ENCODE results near the gene DGKI. TPM values are rescaled to one million over a fixed set of nuclear protein-coding genes. Genes with fewer than 3 reads are reported as not detected.

DGKI gene
- total RNA-seq, 3 donors from 2014 or later (not counting 1 experiment from before 2014, with no cell fraction given) = 0.53 TPM; not detected in 2

DNA sequence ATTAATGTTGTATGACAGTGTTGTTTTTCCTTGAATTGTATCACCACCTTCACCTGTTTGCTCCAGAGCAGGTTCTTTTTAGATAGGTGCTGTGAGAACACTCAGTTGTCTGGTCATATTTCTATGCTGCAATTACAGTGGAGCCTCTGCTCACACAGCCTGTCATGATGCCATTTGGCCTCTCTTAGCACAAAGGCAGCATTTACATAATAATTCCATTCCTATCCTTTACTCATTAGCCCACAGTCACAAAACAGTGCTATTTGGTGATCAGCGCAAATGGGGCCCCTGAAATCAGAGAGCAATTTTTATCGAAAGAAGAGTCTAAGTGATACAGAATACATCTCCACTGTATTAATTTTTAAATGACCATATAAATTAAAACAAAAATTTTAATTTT, 13.8 kb upstream of the DGKI start:
- no peak overlapping the region for H3K27ac Mint-ChIP-seq
- H3K4me3 Mint-ChIP-seq = no peak overlapping the region
- no peak for TF ChIP-seq CTCF (IDR thresholded peaks at IDR 0.05)
- H3K27ac ChIP-seq (ENCODE audit: low read length) = no peak overlapping the region
- ATAC-seq (no peak), DNase-seq (no peak)
- no peaks in the 10 kb centered on the region for H3K9me3 ChIP-seq (ENCODE audit: control insufficient read depth, insufficient read depth, low read length)
- peaks cover 11% of the 10 kb centered on the region for H3K36me3 Mint-ChIP-seq
- H3K9me3 Mint-ChIP-seq = no peaks in the 10 kb centered on the region
- peaks cover 4% of the 10 kb centered on the region for H3K36me3 ChIP-seq (ENCODE audit: control insufficient read depth, insufficient read depth, low read length)
- H3K4me1 ChIP-seq (ENCODE audit: control insufficient read depth, insufficient read depth, low read length) = no peaks in the 10 kb centered on the region
- intact Hi-C loops (cut with micrococcal nuclease) = no loop called here
- no peaks in the 10 kb centered on the region for H3K27me3 ChIP-seq (ENCODE audit: control insufficient read depth, insufficient read depth, low read length)
- 100% methylated on average over 1 of the region's 2 CpGs for WGBS (ENCODE audit: insufficient coverage)
- H3K4me3 ChIP-seq (ENCODE audit: low read length) = no peak overlapping the region
- peaks cover 0 to 4% of the 10 kb centered on the region in 2 donors for H3K4me1 Mint-ChIP-seq
- no peaks in the 10 kb centered on the region for H3K27me3 Mint-ChIP-seq (ENCODE audit: low read depth in 2 of 2)

DNA sequence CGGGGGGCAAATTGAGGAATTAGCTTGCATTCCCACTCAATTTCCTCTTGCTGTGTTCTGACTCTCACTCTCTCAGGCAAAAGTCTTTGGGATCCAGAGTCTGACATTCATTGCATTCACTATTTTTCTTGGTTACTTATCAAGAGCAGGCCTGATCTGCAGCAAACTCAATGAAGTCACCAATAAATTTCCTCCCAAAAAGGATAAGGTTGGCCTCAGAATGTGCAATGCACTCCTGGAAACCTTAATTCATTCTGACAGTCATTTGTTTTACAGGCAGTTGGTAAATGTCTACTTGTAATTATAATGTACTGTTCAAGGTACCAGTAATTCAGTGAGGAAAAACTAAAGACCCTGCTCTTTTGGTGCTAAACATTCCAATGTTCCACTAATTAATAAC, 6.3 kb upstream of the DGKI start:
- Mint-ChIP-seq H3K4me3 (no peak overlapping the region), H3K27me3 (ENCODE audit: low read depth in 2 of 2) (peaks cover 16 to 29% of the 10 kb centered on the region in 2 donors), H3K27ac (no peak overlapping the region), H3K36me3 (no peaks in the 10 kb centered on the region), H3K4me1 (no peaks in the 10 kb centered on the region), H3K9me3 (no peaks in the 10 kb centered on the region)
- H3K27me3 ChIP-seq (ENCODE audit: control insufficient read depth, insufficient read depth, low read length) = peaks cover 2% of the 10 kb centered on the region
- no peak overlapping the region for H3K27ac ChIP-seq (ENCODE audit: low read length)
- TF ChIP-seq CTCF (IDR thresholded peaks at IDR 0.05) = no peak
- H3K36me3 ChIP-seq (ENCODE audit: control insufficient read depth, insufficient read depth, low read length) = no peaks in the 10 kb centered on the region
- H3K9me3 ChIP-seq (ENCODE audit: control insufficient read depth, insufficient read depth, low read length) = no peaks in the 10 kb centered on the region
- ATAC-seq (no peak), DNase-seq (no peak)
- intact Hi-C loops (cut with micrococcal nuclease) = no loop called here
- H3K4me1 ChIP-seq (ENCODE audit: control insufficient read depth, insufficient read depth, low read length) = no peaks in the 10 kb centered on the region
- 100% methylated on average over 1 of the region's 1 CpG for WGBS (ENCODE audit: insufficient coverage)
- H3K4me3 ChIP-seq (ENCODE audit: low read length) = no peak overlapping the region

- no peak for DNase-seq
- Histone ChIP-seq H3K36me3 (ENCODE audit: control insufficient read depth, insufficient read depth, low read length) (no peaks in the 10 kb centered on the region), H3K27me3 (ENCODE audit: control insufficient read depth, insufficient read depth, low read length) (peaks cover 8% of the 10 kb centered on the region), H3K27ac (ENCODE audit: low read length) (no peak overlapping the region), H3K4me1 (ENCODE audit: control insufficient read depth, insufficient read depth, low read length) (peaks cover 5% of the 10 kb centered on the region), H3K4me3 (ENCODE audit: low read length) (no peak overlapping the region), H3K9me3 (ENCODE audit: control insufficient read depth, insufficient read depth, low read length) (no peaks in the 10 kb centered on the region)
- no peak for ATAC-seq
- peaks cover 18 to 34% of the 10 kb centered on the region in 2 donors for H3K27me3 Mint-ChIP-seq (ENCODE audit: low read depth in 2 of 2)
- H3K9me3 Mint-ChIP-seq = no peaks in the 10 kb centered on the region
- intact Hi-C loops (cut with micrococcal nuclease) = no loop called here
- H3K27ac Mint-ChIP-seq = no peak overlapping the region
- H3K4me3 Mint-ChIP-seq = no peak overlapping the region
- H3K36me3 Mint-ChIP-seq = no peaks in the 10 kb centered on the region
- H3K4me1 Mint-ChIP-seq = peaks cover 0 to under 1% of the 10 kb centered on the region in 2 donors
- TF ChIP-seq CTCF (IDR thresholded peaks at IDR 0.05) = no peak
Measured at GRCh38 chr7:137852108-137852507, 5.3 kb upstream of the DGKI start.

Measured in natural killer cell (primary cell).